Measurements from ENCODE around the gene GALNT10. TPM values are rescaled to one million over a fixed set of nuclear protein-coding genes. Genes with fewer than 3 reads are reported as not detected.

Gene GALNT10
- total RNA-seq, 1 experiment from 2014 or later, result 27.8 TPM

- Histone ChIP-seq H3K36me3 (ENCODE audit: control insufficient read depth in 1 of 2, insufficient read depth in 2 of 2, low read length in 2 of 2) (no peaks in the 10 kb centered on the region), H3K79me2 (ENCODE audit: insufficient read depth, low read length) (no peaks in the 10 kb centered on the region), H4K20me1 (ENCODE audit: insufficient read depth) (no peaks in the 10 kb centered on the region), H3K9ac (ENCODE audit: low read length) (no peak overlapping the region), H3K4me3 (replicated peaks in 1 of 2; ENCODE audit: low read depth in 1 of 2, low read length in 2 of 2) (no peak overlapping the region), H2AFZ (ENCODE audit: low read depth, low read length, poor library complexity, severe bottlenecking) (no peak overlapping the region), H3K4me2 (ENCODE audit: low read length) (no peak overlapping the region), H3K9me2 (ENCODE audit: insufficient read depth) (no peaks in the 10 kb centered on the region), H3K4me1 (ENCODE audit: control insufficient read depth in 1 of 2, insufficient read depth in 2 of 2, low read length in 2 of 2) (no peaks in the 10 kb centered on the region), H3K27me3 (ENCODE audit: insufficient read depth, low read length) (peaks cover 40% of the 10 kb centered on the region), H3K9me3 (ENCODE audit: control insufficient read depth in 1 of 2, insufficient read depth in 1 of 2, low read depth in 1 of 2, low read length in 2 of 2) (no peaks in the 10 kb centered on the region), H3K27ac (ENCODE audit: low read depth, low read length) (no peak overlapping the region)
- RAD21 ChIA-PET (ENCODE audit: low non-redundant PET in 1 of 2, low total read pairs in 2 of 2, uncharacterized antibody in 2 of 2, unreplicated experiment in 2 of 2), result interaction anchor here in 1 of 2 experiments (0.7 kb wide), 1 partner anchor 234 kb away, joined by 3 read pairs; no protein-coding TSS in a partner anchor
- intact Hi-C loops (cut with micrococcal nuclease), result no loop called here
- DNase-seq (ENCODE audit: low read depth, low spot score) (no peak), ATAC-seq (no peak)
- CTCF ChIA-PET, result interaction anchor here (1.1 kb wide), 1 partner anchor 10 kb away, joined by 4 read pairs; no protein-coding TSS in a partner anchor
- TF ChIP-seq POLR2AphosphoS5 (IDR thresholded peaks at IDR 0.05; ENCODE audit: low read depth, low read length) (no peak), REST (IDR thresholded peaks at IDR 0.05; ENCODE audit: low read depth) (no peak), RAD21 (IDR thresholded peaks at IDR 0.05; ENCODE audit: low read depth) (no peak)
- POLR2A ChIA-PET, result no interaction called here
- BruUV-seq (replicated peaks), result no TSS peak
Observed at GRCh38 chr5:154166901-154167791, 23.4 kb upstream of the GALNT10 start.

GRCh38 chr5:154168395-154168794, 22.1 kb upstream of the GALNT10 start:
- Histone ChIP-seq H4K20me1 (ENCODE audit: insufficient read depth) (no peaks in the 10 kb centered on the region), H3K27ac (ENCODE audit: low read depth, low read length) (no peak overlapping the region), H2AFZ (ENCODE audit: low read depth, low read length, poor library complexity, severe bottlenecking) (no peak overlapping the region), H3K9ac (ENCODE audit: low read length) (no peak overlapping the region), H3K4me2 (ENCODE audit: low read length) (no peak overlapping the region), H3K27me3 (ENCODE audit: insufficient read depth, low read length) (peaks cover 28% of the 10 kb centered on the region), H3K4me3 (replicated peaks in 1 of 2; ENCODE audit: low read depth in 1 of 2, low read length in 2 of 2) (no peak overlapping the region), H3K4me1 (ENCODE audit: control insufficient read depth in 1 of 2, insufficient read depth in 2 of 2, low read length in 2 of 2) (no peaks in the 10 kb centered on the region), H3K79me2 (ENCODE audit: insufficient read depth, low read length) (no peaks in the 10 kb centered on the region), H3K9me3 (ENCODE audit: control insufficient read depth in 1 of 2, insufficient read depth in 1 of 2, low read depth in 1 of 2, low read length in 2 of 2) (no peaks in the 10 kb centered on the region), H3K36me3 (ENCODE audit: control insufficient read depth in 1 of 2, insufficient read depth in 2 of 2, low read length in 2 of 2) (no peaks in the 10 kb centered on the region), H3K9me2 (ENCODE audit: insufficient read depth) (no peaks in the 10 kb centered on the region)
- ATAC-seq, result 0 out of 2 replicates have a peak, but pooled peaks have one; percentile 27
- no TSS peak for BruUV-seq (replicated peaks)
- RAD21 ChIA-PET (ENCODE audit: low non-redundant PET in 1 of 2, low total read pairs in 2 of 2, uncharacterized antibody in 2 of 2, unreplicated experiment in 2 of 2), result no interaction called here
- CTCF ChIA-PET, result no interaction called here
- POLR2A ChIA-PET, result no interaction called here
- DNase-seq (ENCODE audit: low read depth, low spot score), result no peak
- intact Hi-C loops (cut with micrococcal nuclease), result no loop called here
- TF ChIP-seq CEBPB (IDR thresholded peaks at IDR 0.05; ENCODE audit: low read depth) (no peak), YY1 (IDR thresholded peaks at IDR 0.05; ENCODE audit: extremely low read depth, insufficient replicate concordance, low read depth, low read length) (no peak), JUND (IDR thresholded peaks at IDR 0.05) (no peak), SP1 (IDR thresholded peaks at IDR 0.05; ENCODE audit: low read depth) (no peak), CBX3 (IDR thresholded peaks at IDR 0.05; ENCODE audit: low read depth) (no peak), RAD21 (IDR thresholded peaks at IDR 0.05; ENCODE audit: low read depth) (no peak), EGR1 (IDR thresholded peaks at IDR 0.05; ENCODE audit: low read depth) (no peak), ZBTB33 (IDR thresholded peaks at IDR 0.05; ENCODE audit: extremely low read depth, insufficient replicate concordance, low read length) (no peak), SIN3A (IDR thresholded peaks at IDR 0.05; ENCODE audit: low read depth) (no peak), EZH2 (IDR thresholded peaks at IDR 0.05) (no peak), SRF (IDR thresholded peaks at IDR 0.05; ENCODE audit: low read depth) (no peak), EZH2phosphoT487 (IDR thresholded peaks at IDR 0.05; ENCODE audit: borderline replicate concordance) (no peak), ZNF274 (IDR thresholded peaks at IDR 0.05; ENCODE audit: low read depth, low read length) (no peak)

All from HCT116 (cell line).